Measurements from ENCODE around the gene TTC9. TPM values are rescaled to one million over a fixed set of nuclear protein-coding genes. Genes with fewer than 3 reads are reported as not detected.
A peak's percentile ranks its signal among the peaks of the same experiment; 100 is the strongest.

The TTC9 gene
- total and polyA plus RNA-seq, 10 of the 15 experiments (the other 5 are each of a cell fraction or from before 2014, with no cell fraction given): 0.87 to 15.8 (median 7.8) TPM

DNA sequence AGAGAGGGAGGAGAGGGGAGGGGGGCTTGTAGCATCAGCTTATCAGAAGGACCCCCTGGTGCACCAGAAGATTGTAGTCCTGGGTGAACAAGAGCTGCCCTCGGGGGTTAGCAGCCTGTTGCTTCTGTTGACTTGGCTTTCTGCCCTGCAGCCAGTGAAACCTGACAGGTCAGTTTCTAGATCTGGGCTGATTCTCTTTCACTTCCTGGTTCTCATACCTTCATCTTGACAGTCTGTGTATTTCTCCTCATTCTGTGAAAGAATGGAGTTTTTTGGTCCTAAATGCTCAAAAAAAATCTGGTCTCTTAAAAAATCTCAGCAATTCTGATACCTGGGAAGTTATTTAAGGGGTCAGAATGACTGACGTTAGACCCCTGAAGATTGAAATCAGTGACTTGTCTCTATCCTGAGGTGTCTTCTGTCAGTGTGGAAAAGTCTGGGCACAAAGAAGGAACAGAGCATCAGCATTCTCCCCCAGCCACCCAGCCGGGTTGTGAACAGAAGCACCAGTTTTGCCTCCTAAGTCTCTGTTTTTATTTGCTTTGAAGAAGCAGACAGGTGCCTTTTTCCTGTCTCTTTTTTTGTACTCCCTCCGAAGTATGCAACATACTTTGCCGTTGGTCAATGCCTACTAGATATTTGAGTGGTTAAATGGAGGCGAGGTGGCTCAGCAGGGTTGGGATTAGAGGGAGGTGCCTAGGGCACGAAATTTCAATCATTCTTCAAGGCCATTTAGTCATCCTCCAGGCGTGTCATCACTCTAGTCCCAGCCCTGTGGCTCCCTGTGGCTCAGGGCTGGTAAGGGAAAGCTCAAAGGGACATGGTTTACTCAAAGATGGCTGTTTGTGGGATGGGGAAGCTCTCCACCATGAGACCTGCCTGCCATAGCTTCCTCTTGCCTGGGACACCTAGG is 24.0 kb downstream of the TTC9 start (continued):
- no peak for TF ChIP-seq ZNF217 (IDR thresholded peaks at IDR 0.05)
- TF ChIP-seq, protein P1, sequence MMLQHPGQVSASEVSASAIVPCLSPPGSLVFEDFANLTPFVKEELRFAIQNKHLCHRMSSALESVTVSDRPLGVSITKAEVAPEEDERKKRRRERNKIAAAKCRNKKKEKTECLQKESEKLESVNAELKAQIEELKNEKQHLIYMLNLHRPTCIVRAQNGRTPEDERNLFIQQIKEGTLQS (IDR thresholded peaks at IDR 0.05; ENCODE audit: borderline replicate concordance, extremely low read depth, low read depth, low read length): no peak
- peak; percentile 65; the same call in 1 of the 2 replicates for TF ChIP-seq POLR2AphosphoS2 (IDR thresholded peaks at IDR 0.05; ENCODE audit: low read depth, low read length)
- TF ChIP-seq ZZZ3 (IDR thresholded peaks at IDR 0.05; ENCODE audit: control insufficient read depth, insufficient read length, low read depth): no peak
- TF ChIP-seq SUZ12 (IDR thresholded peaks at IDR 0.05; ENCODE audit: unreplicated experiment): no peak
- TF ChIP-seq GABPA (IDR thresholded peaks at IDR 0.05; ENCODE audit: low read depth): no peak
- TF ChIP-seq FOXM1 (IDR thresholded peaks at IDR 0.05; ENCODE audit: low read depth, low read length): peak; percentile 60; the same call in 1 of the 2 replicates
- TF ChIP-seq TBL1XR1 (IDR thresholded peaks at IDR 0.05; ENCODE audit: low read depth, low read length): peak; percentile 79
- TF ChIP-seq TAF1 (IDR thresholded peaks at IDR 0.05; ENCODE audit: borderline replicate concordance, low read depth, low read length): peak; percentile 39; the same call in 1 of the 2 replicates
- no peak for TF ChIP-seq CHD4 (IDR thresholded peaks at IDR 0.05)
- TF ChIP-seq SREBF1 (IDR thresholded peaks at IDR 0.05; ENCODE audit: low read length): no peak
- TF ChIP-seq IKZF2 (IDR thresholded peaks at IDR 0.05): peak; percentile 23 to 26; a peak in 3 of 4 replicates
- peak; percentile 72 for TF ChIP-seq GATAD2B (conservative IDR thresholded peaks at IDR 0.05; ENCODE audit: low read depth)
- no peak for TF ChIP-seq MEF2A (IDR thresholded peaks at IDR 0.05; ENCODE audit: insufficient read depth, low read depth, low read length)
- TF ChIP-seq PAX8 (IDR thresholded peaks at IDR 0.05): no peak
- TF ChIP-seq IRF4 (IDR thresholded peaks at IDR 0.05; ENCODE audit: low read depth, low read length): peak; percentile 68
- no peak for TF ChIP-seq MYC (IDR thresholded peaks at IDR 0.05; ENCODE audit: insufficient read depth, insufficient read length, insufficient replicate concordance, low read length, severe bottlenecking)
- TF ChIP-seq CHD2 (IDR thresholded peaks at IDR 0.05; ENCODE audit: borderline replicate concordance, low read depth, low read length): peak; percentile 52; the same call in 1 of the 2 replicates
- no peak for TF ChIP-seq KAT2A (conservative IDR thresholded peaks at IDR 0.05; ENCODE audit: control insufficient read depth, low read depth, low read length)
- TF ChIP-seq NFYB (IDR thresholded peaks at IDR 0.05; ENCODE audit: insufficient read depth, low read depth, low read length): peak; percentile 59
- no peak for TF ChIP-seq ASH2L (IDR thresholded peaks at IDR 0.05; ENCODE audit: borderline replicate concordance, low read depth)
- TF ChIP-seq ZNF24 (IDR thresholded peaks at IDR 0.05): no peak
- no peak; the same call in none of the 2 replicates for TF ChIP-seq IKZF1 (conservative IDR thresholded peaks at IDR 0.05)
- TF ChIP-seq CREB1 (IDR thresholded peaks at IDR 0.05; ENCODE audit: low read depth): no peak
- TF ChIP-seq, protein P2, sequence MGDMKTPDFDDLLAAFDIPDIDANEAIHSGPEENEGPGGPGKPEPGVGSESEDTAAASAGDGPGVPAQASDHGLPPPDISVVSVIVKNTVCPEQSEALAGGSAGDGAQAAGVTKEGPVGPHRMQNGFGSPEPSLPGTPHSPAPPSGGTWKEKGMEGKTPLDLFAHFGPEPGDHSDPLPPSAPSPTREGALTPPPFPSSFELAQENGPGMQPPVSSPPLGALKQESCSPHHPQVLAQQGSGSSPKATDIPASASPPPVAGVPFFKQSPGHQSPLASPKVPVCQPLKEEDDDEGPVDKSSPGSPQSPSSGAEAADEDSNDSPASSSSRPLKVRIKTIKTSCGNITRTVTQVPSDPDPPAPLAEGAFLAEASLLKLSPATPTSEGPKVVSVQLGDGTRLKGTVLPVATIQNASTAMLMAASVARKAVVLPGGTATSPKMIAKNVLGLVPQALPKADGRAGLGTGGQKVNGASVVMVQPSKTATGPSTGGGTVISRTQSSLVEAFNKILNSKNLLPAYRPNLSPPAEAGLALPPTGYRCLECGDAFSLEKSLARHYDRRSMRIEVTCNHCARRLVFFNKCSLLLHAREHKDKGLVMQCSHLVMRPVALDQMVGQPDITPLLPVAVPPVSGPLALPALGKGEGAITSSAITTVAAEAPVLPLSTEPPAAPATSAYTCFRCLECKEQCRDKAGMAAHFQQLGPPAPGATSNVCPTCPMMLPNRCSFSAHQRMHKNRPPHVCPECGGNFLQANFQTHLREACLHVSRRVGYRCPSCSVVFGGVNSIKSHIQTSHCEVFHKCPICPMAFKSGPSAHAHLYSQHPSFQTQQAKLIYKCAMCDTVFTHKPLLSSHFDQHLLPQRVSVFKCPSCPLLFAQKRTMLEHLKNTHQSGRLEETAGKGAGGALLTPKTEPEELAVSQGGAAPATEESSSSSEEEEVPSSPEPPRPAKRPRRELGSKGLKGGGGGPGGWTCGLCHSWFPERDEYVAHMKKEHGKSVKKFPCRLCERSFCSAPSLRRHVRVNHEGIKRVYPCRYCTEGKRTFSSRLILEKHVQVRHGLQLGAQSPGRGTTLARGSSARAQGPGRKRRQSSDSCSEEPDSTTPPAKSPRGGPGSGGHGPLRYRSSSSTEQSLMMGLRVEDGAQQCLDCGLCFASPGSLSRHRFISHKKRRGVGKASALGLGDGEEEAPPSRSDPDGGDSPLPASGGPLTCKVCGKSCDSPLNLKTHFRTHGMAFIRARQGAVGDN (IDR thresholded peaks at IDR 0.05): peak; percentile 88
- no peak for TF ChIP-seq TCF7 (IDR thresholded peaks at IDR 0.05; ENCODE audit: borderline replicate concordance)
- TF ChIP-seq NFYA (IDR thresholded peaks at IDR 0.05; ENCODE audit: borderline replicate concordance, low read depth, low read length): no peak

Data from GM12878 (cell line).